ENCODE results near the gene SERINC2. TPM values are rescaled to one million over a fixed set of nuclear protein-coding genes. Genes with fewer than 3 reads are reported as not detected.

Gene SERINC2
- total and polyA plus RNA-seq, 5 donors from 2014 or later: 0.08 TPM; not detected in 4

- H3K27ac Mint-ChIP-seq: peak overlapping the region in 1 of 3 donors; percentile 63
- H3K27me3 Mint-ChIP-seq: peaks cover 22% of the 10 kb centered on the region
- no peaks in the 10 kb centered on the region for H3K9me3 Mint-ChIP-seq
- DNase-seq: no peak
- peaks cover 0 to 5% (median 3%) of the 10 kb centered on the region in 4 donors for H3K4me1 Mint-ChIP-seq
- no peak overlapping the region for H3K4me3 ChIP-seq (ENCODE audit: low read depth, low read length)
- no peaks in the 10 kb centered on the region for H3K36me3 ChIP-seq (ENCODE audit: control insufficient read depth, insufficient read depth, low read length)
- H3K4me1 ChIP-seq (ENCODE audit: control insufficient read depth, insufficient read depth, low read length, poor library complexity, severe bottlenecking): peaks cover 5% of the 10 kb centered on the region
- ATAC-seq (ENCODE audit: low read depth in 2 of 2): no peak
- no peaks in the 10 kb centered on the region for H3K9me3 ChIP-seq (ENCODE audit: control insufficient read depth in 2 of 2, low read length in 2 of 2)
- no peaks in the 10 kb centered on the region for H3K36me3 Mint-ChIP-seq
- no peak overlapping the region for H3K4me3 Mint-ChIP-seq
- no peaks in the 10 kb centered on the region for H3K27me3 ChIP-seq (ENCODE audit: control insufficient read depth, insufficient read depth, low read length)
- H3K27ac ChIP-seq (ENCODE audit: insufficient read depth, low read length, poor library complexity, severe bottlenecking): no peak overlapping the region
Measured at GRCh38 chr1:31389616-31390015, 23.4 kb upstream of the SERINC2 start.

DNA sequence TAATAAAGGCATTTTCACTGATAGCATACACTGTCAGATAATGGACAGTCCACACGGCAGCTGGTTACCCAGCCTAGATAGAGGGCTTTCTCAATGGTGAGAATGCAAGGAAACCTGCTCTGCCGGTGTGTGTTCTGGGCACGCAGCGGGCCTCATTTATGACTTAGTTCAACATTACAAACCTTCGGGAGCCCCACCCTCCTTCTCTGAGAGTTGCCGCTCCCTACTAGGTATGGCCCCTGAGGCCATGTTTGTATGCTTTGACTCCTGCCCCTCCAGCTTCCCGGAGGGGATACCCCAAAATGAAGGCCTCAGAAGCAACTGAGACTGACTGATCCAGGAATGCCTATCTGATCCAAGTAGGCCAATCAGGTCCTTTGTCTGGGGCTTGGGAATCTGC, 22.9 kb upstream of the SERINC2 start:
- no peaks in the 10 kb centered on the region for H3K36me3 ChIP-seq (ENCODE audit: control insufficient read depth, insufficient read depth, low read length)
- peaks cover 0 to 9% (median 5%) of the 10 kb centered on the region in 4 donors for H3K4me1 Mint-ChIP-seq
- no peaks in the 10 kb centered on the region for H3K36me3 Mint-ChIP-seq
- no peak overlapping the region for H3K4me3 Mint-ChIP-seq
- H3K27me3 ChIP-seq (ENCODE audit: control insufficient read depth, insufficient read depth, low read length): no peaks in the 10 kb centered on the region
- H3K27ac Mint-ChIP-seq: no peak overlapping the region
- DNase-seq (no peak), ATAC-seq (ENCODE audit: low read depth in 2 of 2) (no peak)
- no peaks in the 10 kb centered on the region for H3K9me3 Mint-ChIP-seq
- no peaks in the 10 kb centered on the region for H3K9me3 ChIP-seq (ENCODE audit: control insufficient read depth in 2 of 2, low read length in 2 of 2)
- peaks cover 27% of the 10 kb centered on the region for H3K27me3 Mint-ChIP-seq
- H3K27ac ChIP-seq (ENCODE audit: insufficient read depth, low read length, poor library complexity, severe bottlenecking): no peak overlapping the region
- peaks cover 9% of the 10 kb centered on the region for H3K4me1 ChIP-seq (ENCODE audit: control insufficient read depth, insufficient read depth, low read length, poor library complexity, severe bottlenecking)
- H3K4me3 ChIP-seq (ENCODE audit: low read depth, low read length): no peak overlapping the region

DNA sequence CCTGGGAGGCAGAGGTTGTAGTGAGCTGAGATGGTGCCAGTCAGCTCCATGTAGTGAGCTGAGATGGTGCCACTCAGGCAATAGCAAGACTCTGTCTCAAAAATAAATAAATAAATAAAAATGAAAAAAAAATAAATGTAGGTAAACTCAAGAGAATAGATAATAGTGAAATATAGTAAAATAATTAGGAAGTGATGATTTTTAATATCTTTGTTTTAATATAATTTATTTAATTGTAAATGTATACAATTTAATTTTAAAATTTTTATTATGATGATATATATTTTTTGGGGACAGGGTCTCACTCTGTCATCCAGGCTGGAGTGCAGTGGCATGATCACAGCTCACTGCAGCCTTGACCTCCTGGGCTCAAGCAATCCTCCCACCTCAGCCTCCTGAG, 19.6 kb upstream of the SERINC2 start:
- ATAC-seq (ENCODE audit: low read depth in 2 of 2): no peak

GRCh38 chr1:31394584-31395193, 18.3 kb upstream of the SERINC2 start:
- Mint-ChIP-seq H3K9me3 (no peaks in the 10 kb centered on the region), H3K36me3 (no peaks in the 10 kb centered on the region), H3K4me3 (peak overlapping the region; percentile 56 to 91 (median 84)), H3K4me1 (peaks cover 0 to 12% (median 6%) of the 10 kb centered on the region in 4 donors), H3K27me3 (peaks cover 38% of the 10 kb centered on the region), H3K27ac (peak overlapping the region in 1 of 3 donors; percentile 60)
- Histone ChIP-seq H3K27ac (ENCODE audit: insufficient read depth, low read length, poor library complexity, severe bottlenecking) (no peak overlapping the region), H3K4me1 (ENCODE audit: control insufficient read depth, insufficient read depth, low read length, poor library complexity, severe bottlenecking) (peaks cover 9% of the 10 kb centered on the region), H3K27me3 (ENCODE audit: control insufficient read depth, insufficient read depth, low read length) (no peaks in the 10 kb centered on the region), H3K36me3 (ENCODE audit: control insufficient read depth, insufficient read depth, low read length) (no peaks in the 10 kb centered on the region), H3K9me3 (ENCODE audit: control insufficient read depth in 2 of 2, low read length in 2 of 2) (no peaks in the 10 kb centered on the region), H3K4me3 (ENCODE audit: low read depth, low read length) (peak overlapping the region; percentile 47)
- peak; percentile 45 to 74 (median 64) for DNase-seq
- peak; percentile 84 to 87 for ATAC-seq (ENCODE audit: low read depth in 2 of 2)

More for the DNA sequence above, 19.6 kb upstream of the SERINC2 start:
- H3K27ac ChIP-seq (ENCODE audit: insufficient read depth, low read length, poor library complexity, severe bottlenecking): no peak overlapping the region
- peaks cover 9% of the 10 kb centered on the region for H3K4me1 ChIP-seq (ENCODE audit: control insufficient read depth, insufficient read depth, low read length, poor library complexity, severe bottlenecking)
- H3K9me3 ChIP-seq (ENCODE audit: control insufficient read depth in 2 of 2, low read length in 2 of 2): no peaks in the 10 kb centered on the region
- H3K4me3 ChIP-seq (ENCODE audit: low read depth, low read length): no peak overlapping the region
- H3K27me3 ChIP-seq (ENCODE audit: control insufficient read depth, insufficient read depth, low read length): no peaks in the 10 kb centered on the region
- no peak overlapping the region for H3K27ac Mint-ChIP-seq
- no peaks in the 10 kb centered on the region for H3K36me3 ChIP-seq (ENCODE audit: control insufficient read depth, insufficient read depth, low read length)
- no peaks in the 10 kb centered on the region for H3K36me3 Mint-ChIP-seq
- H3K4me1 Mint-ChIP-seq: peaks cover 0 to 12% (median 6%) of the 10 kb centered on the region in 4 donors
- DNase-seq: no peak
- no peaks in the 10 kb centered on the region for H3K9me3 Mint-ChIP-seq
- no peak overlapping the region for H3K4me3 Mint-ChIP-seq
- peaks cover 35% of the 10 kb centered on the region for H3K27me3 Mint-ChIP-seq

GRCh38 chr1:31396633-31397351, 16.2 kb upstream of the SERINC2 start:
- H3K4me3 Mint-ChIP-seq: no peak overlapping the region

DNA sequence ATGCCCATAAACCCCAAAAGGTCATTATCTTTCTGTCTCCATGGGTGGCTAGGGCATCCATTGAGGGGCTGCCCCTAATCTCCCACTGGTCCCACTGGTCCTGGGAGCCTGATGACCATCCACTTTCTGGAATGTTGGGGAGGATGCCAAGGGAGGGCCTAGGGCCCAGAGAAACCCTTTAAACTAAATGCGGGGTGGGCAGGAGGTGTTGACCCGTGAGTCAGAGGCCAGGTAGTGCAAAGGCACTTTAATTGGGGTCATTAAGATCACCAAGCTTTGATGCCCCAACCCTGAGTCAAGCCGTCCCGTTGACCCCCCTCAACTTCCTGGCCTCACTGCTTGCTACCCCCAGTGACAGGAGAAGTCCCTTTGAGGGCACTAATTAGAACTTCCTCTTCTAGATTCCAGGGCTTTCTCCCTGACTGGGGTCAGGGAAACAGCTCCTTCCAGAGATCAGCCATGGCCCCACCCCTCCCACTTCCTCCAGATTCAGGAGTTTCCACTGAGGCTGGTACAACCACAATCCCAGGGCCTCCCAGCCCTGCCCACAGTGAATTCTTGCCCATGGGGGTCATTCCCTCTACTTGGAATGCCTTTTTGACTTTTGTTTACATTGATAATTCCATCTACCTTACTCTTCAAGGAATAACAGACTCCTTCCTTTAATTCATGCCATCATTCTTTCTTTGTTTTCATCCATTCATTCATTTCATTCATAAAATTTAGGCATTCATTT, 15.5 kb upstream of the SERINC2 start:
- no peak for DNase-seq
- Histone ChIP-seq H3K27ac (ENCODE audit: insufficient read depth, low read length, poor library complexity, severe bottlenecking) (no peak overlapping the region), H3K4me3 (ENCODE audit: low read depth, low read length) (no peak overlapping the region), H3K4me1 (ENCODE audit: control insufficient read depth, insufficient read depth, low read length, poor library complexity, severe bottlenecking) (peaks cover 9% of the 10 kb centered on the region), H3K27me3 (ENCODE audit: control insufficient read depth, insufficient read depth, low read length) (no peaks in the 10 kb centered on the region), H3K9me3 (ENCODE audit: control insufficient read depth in 2 of 2, low read length in 2 of 2) (no peaks in the 10 kb centered on the region), H3K36me3 (ENCODE audit: control insufficient read depth, insufficient read depth, low read length) (no peaks in the 10 kb centered on the region)
- H3K36me3 Mint-ChIP-seq: no peaks in the 10 kb centered on the region
- no peaks in the 10 kb centered on the region for H3K9me3 Mint-ChIP-seq
- ATAC-seq (ENCODE audit: low read depth in 2 of 2): no peak
- peaks cover 0 to 12% (median 6%) of the 10 kb centered on the region in 4 donors for H3K4me1 Mint-ChIP-seq
- H3K27me3 Mint-ChIP-seq: peaks cover 33% of the 10 kb centered on the region
- H3K27ac Mint-ChIP-seq: no peak overlapping the region
- H3K4me3 Mint-ChIP-seq: no peak overlapping the region

More at GRCh38 chr1:31396633-31397351, 16.2 kb upstream of the SERINC2 start:
- DNase-seq (no peak), ATAC-seq (ENCODE audit: low read depth in 2 of 2) (no peak)
- Mint-ChIP-seq H3K4me1 (peaks cover 0 to 12% (median 6%) of the 10 kb centered on the region in 4 donors), H3K27ac (no peak overlapping the region), H3K36me3 (no peaks in the 10 kb centered on the region), H3K9me3 (no peaks in the 10 kb centered on the region), H3K27me3 (peaks cover 38% of the 10 kb centered on the region)
- Histone ChIP-seq H3K4me3 (ENCODE audit: low read depth, low read length) (no peak overlapping the region), H3K9me3 (ENCODE audit: control insufficient read depth in 2 of 2, low read length in 2 of 2) (no peaks in the 10 kb centered on the region), H3K27me3 (ENCODE audit: control insufficient read depth, insufficient read depth, low read length) (no peaks in the 10 kb centered on the region), H3K27ac (ENCODE audit: insufficient read depth, low read length, poor library complexity, severe bottlenecking) (no peak overlapping the region), H3K36me3 (ENCODE audit: control insufficient read depth, insufficient read depth, low read length) (no peaks in the 10 kb centered on the region), H3K4me1 (ENCODE audit: control insufficient read depth, insufficient read depth, low read length, poor library complexity, severe bottlenecking) (peaks cover 9% of the 10 kb centered on the region)

DNA sequence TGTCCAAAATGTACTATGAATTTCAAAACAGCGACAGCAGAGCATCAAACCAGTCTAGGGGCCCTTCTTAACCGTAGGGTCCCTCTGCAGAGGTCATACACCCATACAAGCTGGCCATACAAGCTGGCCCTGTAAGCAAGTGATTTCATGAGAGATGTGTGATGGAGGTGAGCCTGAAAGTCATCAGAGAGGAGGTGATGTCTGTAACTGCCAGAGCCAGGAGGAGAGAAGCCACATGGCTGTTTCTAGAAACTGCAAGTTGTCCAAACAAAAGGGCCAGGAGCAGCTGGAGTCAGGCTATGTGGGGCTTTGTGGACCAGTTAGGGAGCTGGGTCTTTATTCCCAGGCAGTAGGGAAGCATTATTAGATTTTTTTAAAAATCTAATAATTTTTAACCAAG, 14.8 kb upstream of the SERINC2 start:
- H3K27ac Mint-ChIP-seq: no peak overlapping the region
- H3K9me3 ChIP-seq (ENCODE audit: control insufficient read depth in 2 of 2, low read length in 2 of 2): no peaks in the 10 kb centered on the region
- no peak for ATAC-seq (ENCODE audit: low read depth in 2 of 2)
- peaks cover 9% of the 10 kb centered on the region for H3K4me1 ChIP-seq (ENCODE audit: control insufficient read depth, insufficient read depth, low read length, poor library complexity, severe bottlenecking)
- H3K27ac ChIP-seq (ENCODE audit: insufficient read depth, low read length, poor library complexity, severe bottlenecking): no peak overlapping the region
- H3K4me1 Mint-ChIP-seq: peaks cover 0 to 12% (median 6%) of the 10 kb centered on the region in 4 donors
- H3K27me3 ChIP-seq (ENCODE audit: control insufficient read depth, insufficient read depth, low read length): no peaks in the 10 kb centered on the region
- no peaks in the 10 kb centered on the region for H3K9me3 Mint-ChIP-seq
- no peak for DNase-seq
- no peak overlapping the region for H3K4me3 ChIP-seq (ENCODE audit: low read depth, low read length)
- H3K36me3 ChIP-seq (ENCODE audit: control insufficient read depth, insufficient read depth, low read length): no peaks in the 10 kb centered on the region
- no peak overlapping the region for H3K4me3 Mint-ChIP-seq
- H3K36me3 Mint-ChIP-seq: no peaks in the 10 kb centered on the region
- H3K27me3 Mint-ChIP-seq: peaks cover 36% of the 10 kb centered on the region
